GM12864 (cell line): ENCODE measurements around the gene COQ3.

Experiments used
- DNase-seq: peaks from one replicate; pipeline ENCODE4 v3.0.0-alpha.2; 2011; ENCODE audit warnings: low read depth
- H3K4me3 ChIP-seq: 2 replicates; pipeline ENCODE4 v1.5.1; 2011; ENCODE audit warnings: mild to moderate bottlenecking, low read depth, low read length, control low read depth
- TF ChIP-seq, protein P1 (sequence below): IDR thresholded peaks from 2 replicates; pipeline ENCODE4 v1.5.1; 2011; ENCODE audit warnings: low read depth, mild to moderate bottlenecking, moderate library complexity, low read length, control low read depth, inconsistent platforms; ENCODE audit errors: missing control alignments

Gene COQ3, protein sequence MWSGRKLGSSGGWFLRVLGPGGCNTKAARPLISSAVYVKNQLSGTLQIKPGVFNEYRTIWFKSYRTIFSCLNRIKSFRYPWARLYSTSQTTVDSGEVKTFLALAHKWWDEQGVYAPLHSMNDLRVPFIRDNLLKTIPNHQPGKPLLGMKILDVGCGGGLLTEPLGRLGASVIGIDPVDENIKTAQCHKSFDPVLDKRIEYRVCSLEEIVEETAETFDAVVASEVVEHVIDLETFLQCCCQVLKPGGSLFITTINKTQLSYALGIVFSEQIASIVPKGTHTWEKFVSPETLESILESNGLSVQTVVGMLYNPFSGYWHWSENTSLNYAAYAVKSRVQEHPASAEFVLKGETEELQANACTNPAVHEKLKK

DNA sequence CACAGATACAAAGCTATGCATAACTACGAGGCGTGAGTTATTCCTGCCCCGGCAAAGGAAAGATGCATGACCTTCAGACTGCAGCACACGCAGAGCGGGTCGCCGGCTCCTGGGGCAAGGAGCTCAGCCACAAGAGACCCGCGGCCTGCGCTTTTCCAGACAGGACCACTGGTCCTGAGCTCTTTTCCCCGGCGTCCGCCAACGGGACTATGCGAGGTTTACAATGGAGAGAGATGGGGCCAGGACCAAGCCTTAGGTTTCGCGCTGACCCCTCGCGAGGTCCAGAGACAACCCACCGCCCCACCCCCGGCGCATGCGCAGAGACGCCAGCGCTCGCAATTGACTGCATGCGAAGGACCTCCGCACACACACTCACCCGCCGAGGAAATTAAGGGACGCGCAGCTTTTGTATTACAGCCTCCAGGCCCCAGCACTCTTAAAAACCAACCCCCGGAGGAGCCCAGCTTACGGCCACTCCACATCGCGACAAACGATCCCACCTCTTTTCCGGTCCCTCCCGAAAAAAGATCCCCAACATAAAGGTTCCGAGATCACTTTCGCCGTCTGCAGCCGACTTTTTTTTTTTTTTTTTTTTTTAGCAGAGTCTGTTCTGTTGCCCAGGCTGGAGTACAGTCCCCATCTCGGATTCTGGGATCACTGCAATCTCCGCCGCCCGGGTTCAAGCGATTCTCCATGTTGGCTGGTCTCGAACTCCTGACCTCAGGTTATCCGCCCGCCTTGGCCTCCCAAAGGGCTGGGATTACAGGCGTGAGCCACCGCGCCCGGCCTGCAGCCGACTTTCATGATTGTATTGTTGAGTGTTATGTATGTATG, at the start of gene COQ3:
Gene COQ3, minus strand, starts transcription at position 498 of the 834 bp plus-strand sequence. Its CDS starts 16 bp downstream, at position 482.
- TF ChIP-seq, protein P1, sequence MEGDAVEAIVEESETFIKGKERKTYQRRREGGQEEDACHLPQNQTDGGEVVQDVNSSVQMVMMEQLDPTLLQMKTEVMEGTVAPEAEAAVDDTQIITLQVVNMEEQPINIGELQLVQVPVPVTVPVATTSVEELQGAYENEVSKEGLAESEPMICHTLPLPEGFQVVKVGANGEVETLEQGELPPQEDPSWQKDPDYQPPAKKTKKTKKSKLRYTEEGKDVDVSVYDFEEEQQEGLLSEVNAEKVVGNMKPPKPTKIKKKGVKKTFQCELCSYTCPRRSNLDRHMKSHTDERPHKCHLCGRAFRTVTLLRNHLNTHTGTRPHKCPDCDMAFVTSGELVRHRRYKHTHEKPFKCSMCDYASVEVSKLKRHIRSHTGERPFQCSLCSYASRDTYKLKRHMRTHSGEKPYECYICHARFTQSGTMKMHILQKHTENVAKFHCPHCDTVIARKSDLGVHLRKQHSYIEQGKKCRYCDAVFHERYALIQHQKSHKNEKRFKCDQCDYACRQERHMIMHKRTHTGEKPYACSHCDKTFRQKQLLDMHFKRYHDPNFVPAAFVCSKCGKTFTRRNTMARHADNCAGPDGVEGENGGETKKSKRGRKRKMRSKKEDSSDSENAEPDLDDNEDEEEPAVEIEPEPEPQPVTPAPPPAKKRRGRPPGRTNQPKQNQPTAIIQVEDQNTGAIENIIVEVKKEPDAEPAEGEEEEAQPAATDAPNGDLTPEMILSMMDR = no peak
- H3K4me3 ChIP-seq = peak within 1 kb of the TSS; percentile 71

DNA sequence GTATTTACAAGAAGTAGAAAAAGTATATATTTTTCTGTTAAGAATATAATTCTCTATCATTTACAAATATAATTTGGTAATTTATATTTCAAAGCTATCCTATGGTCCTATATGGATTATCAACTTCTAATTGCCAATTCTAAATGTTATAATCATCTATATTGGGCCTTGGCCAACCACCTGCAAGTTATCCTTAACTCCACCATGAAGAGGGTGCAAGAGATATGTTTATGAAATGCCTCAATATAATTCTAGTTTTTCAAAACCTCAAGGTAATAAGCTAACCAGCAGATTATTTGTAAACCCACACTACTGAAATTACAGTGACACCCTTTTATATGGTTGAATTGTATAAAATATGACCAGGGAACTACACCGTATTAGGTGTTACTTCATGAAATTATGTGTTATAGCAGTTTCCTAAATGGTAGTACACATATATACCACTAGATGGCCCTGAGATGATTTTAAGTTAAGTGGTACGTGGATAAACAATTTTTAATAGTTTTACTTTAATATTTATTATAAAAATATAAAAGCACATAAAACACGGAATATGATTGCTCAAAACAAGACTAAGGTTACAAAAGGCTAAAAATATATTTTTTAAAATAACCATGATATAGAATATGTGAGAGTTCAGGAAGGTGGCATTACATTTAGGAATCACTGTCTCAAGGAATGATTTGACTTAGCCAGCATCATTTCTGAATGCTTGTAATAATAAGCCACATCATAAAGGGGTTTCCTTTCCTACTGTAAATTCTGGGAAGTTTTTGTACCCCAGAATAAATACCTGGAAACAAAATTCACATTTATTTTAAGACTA, 40.9 kb upstream of the COQ3 start:
- TF ChIP-seq, protein P1 = peak; percentile 37
- no peak for DNase-seq
- no peak overlapping the region for H3K4me3 ChIP-seq

More for the DNA sequence above, at the start of gene COQ3:
- DNase-seq = peak; percentile 36

DNA sequence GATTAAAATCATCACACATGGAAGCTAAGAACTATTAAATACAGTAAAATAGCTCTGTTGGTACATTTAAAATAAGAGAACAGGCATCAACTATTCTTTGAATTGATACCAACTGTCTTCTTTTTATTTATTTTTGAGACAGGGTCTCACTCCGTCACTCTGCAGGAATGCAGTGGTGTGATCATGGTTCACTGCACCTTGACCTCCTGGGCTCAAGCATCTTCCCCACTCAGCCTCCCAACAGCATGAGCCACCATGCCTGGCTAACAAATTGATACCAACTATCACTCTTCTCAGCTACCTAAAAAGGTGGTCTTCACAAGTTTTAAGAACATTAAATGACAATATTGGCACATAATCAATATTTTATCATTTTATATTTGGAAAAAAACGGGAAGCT, 38.9 kb upstream of the COQ3 start:
- no peak for DNase-seq
- TF ChIP-seq, protein P1 = no peak

DNA sequence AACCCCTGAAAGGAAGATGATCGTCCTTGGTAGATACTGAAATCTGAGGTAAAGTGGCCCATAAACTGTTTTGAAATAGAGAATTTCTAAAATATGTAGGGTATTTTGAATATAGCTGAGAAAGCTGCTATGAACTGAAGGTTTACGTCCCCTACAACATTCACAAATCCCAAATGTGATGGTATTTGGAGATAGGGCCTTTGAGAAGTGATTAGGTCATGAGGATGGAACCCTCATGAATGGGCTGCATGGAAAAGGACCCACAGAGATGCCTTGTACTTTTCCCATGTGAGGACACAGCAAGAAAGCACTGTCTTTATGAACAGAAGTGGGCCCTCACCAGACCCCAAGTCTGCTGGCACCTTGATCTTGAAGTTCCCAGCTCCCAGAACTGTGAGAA, 37.9 kb upstream of the COQ3 start:
- TF ChIP-seq, protein P1 = no peak
- H3K4me3 ChIP-seq = no peak overlapping the region
- DNase-seq = no peak

More for the DNA sequence above, 38.9 kb upstream of the COQ3 start:
- no peak overlapping the region for H3K4me3 ChIP-seq

DNA sequence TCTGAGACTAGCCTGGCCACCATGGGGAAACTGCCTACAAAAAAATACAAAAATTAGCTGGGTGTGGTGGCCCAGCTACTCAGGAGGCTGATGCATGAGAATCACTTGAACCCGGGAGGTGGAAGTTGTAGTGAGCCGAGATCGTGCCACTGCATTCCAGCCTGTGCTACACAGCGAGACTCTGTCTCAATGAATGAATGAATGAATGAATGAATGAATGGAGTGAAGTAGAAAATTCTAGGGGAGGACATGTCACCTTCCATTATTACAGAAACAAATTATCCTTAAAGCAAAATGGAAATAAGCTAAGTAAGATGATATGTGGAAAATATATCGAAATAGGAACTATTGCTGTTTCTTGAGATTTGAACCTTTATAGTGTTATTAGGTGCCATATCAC, 34.0 kb upstream of the COQ3 start:
- TF ChIP-seq, protein P1 = no peak
- no peak for DNase-seq
- no peak overlapping the region for H3K4me3 ChIP-seq

DNA sequence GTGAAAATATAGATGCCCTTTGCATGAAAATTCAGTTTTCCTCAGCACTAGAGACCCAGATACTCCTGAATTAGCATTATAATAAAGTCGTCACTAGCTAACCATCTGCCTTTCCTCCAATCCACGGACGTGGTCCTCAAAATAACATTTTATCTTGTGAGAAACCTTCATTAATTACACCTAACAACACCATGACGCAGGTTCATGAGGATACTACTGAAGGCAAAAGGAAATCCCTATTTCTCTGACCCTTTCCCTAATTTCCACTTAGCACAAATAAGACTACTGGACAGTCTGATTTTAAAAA, 32.4 kb upstream of the COQ3 start:
- TF ChIP-seq, protein P1 = no peak
- peak overlapping the region; percentile 76 for H3K4me3 ChIP-seq
- DNase-seq = no peak
